Esophagus muscularis mucosa (tissue), 4 donors: Measurements from ENCODE around the gene LIM2. TPM values are rescaled to one million over a fixed set of nuclear protein-coding genes. Genes with fewer than 3 reads are reported as not detected.
A peak's percentile ranks its signal among the peaks of the same experiment; 100 is the strongest.

ENCODE experiments used
- DNase-seq: peaks from one replicate; pipeline ENCODE4 v3.0.0-alpha.2; 2017; ENCODE audit errors: extremely low spot score
- H3K27ac ChIP-seq, 4 donors: fragments of 200-600 bp; sonication (generic); replicated peaks in 1 of 4; 1 replicate in 3 of 4; 2 replicates in 1 of 4; pipeline ENCODE4 v1.5.1; 2016 to 2019; ENCODE audit warnings: mild to moderate bottlenecking in 1 of 4
- H3K27me3 ChIP-seq, 4 donors: fragments of 200-600 bp; sonication (generic); one replicate each; pipeline versions ENCODE4 v1.5.1 to v1.6.0; 2016 to 2019
- H3K36me3 ChIP-seq, 4 donors: fragments of 200-600 bp; sonication (generic); one replicate each; pipeline ENCODE4 v1.5.1; 2016 to 2019
- H3K4me1 ChIP-seq, 4 donors: fragments of 200-600 bp; sonication (generic); one replicate each; pipeline ENCODE4 v1.5.1; 2016 to 2019
- H3K4me3 ChIP-seq, 4 donors: fragments of 200-600 bp; sonication (generic); 1 replicate in 2 of 4; 2 replicates in 2 of 4; pipeline ENCODE4 v1.5.1; 2016 to 2019; ENCODE audit warnings: mild to moderate bottlenecking in 4 of 4, moderate library complexity in 1 of 4
- H3K9me3 ChIP-seq, 4 donors: fragments of 200-600 bp; sonication (generic); 1 replicate in 3 of 4; 2 replicates in 1 of 4; pipeline ENCODE4 v1.5.1; 2016 to 2019
- EP300 ChIP-seq: sonication (generic); formaldehyde crosslinking; IDR thresholded peaks from one replicate; pipeline ENCODE4 v1.6.1; 2017; ENCODE audit warnings: antibody characterized with exemption
- POLR2A ChIP-seq: fragments of 450-650 bp; IDR thresholded peaks from one replicate; pipeline ENCODE4 v1.6.1; 2017; ENCODE audit warnings: antibody characterized with exemption, moderate library complexity, mild to moderate bottlenecking, low read depth
- POLR2AphosphoS5 ChIP-seq, 2 donors: sonication (generic); formaldehyde crosslinking; IDR thresholded peaks; one replicate each; pipeline ENCODE4 v1.6.1; 2017; ENCODE audit warnings: antibody characterized with exemption in 2 of 2
- WGBS: methylation state at CpG from one replicate; pipeline ENCODE4 v1.1.5; 2018; 5-methylcytosine and 5-hydroxymethylcytosine counted together
- intact Hi-C: fragments of 100-400 bp; cut with DNase I; formaldehyde crosslinking; loops from one replicate; pipeline ENCODE4 v1.15.1; 2023
- total RNA-seq, 4 donors: library from RNA; depleted of rRNA; stranded (reverse); fragments of >200 nt; gene quantifications; one replicate each; pipeline versions ENCODE4 v1.1.0 to v1.2.1, GENCODE V29; 2016
- TF ChIP-seq, protein P1 (sequence below), 3 experiments: fragments of 200-600 bp in 2 of 3; fragments of 450-650 bp in 1 of 3; sonication (generic) in 2 of 3; IDR thresholded peaks; one replicate each; pipeline ENCODE4 v1.5.1; 2017 to 2019; ENCODE audit warnings: antibody characterized with exemption in 3 of 3, mild to moderate bottlenecking in 2 of 3, moderate library complexity in 1 of 3

Gene LIM2
- total RNA-seq, 4 donors from 2014 or later, result not detected

DNA sequence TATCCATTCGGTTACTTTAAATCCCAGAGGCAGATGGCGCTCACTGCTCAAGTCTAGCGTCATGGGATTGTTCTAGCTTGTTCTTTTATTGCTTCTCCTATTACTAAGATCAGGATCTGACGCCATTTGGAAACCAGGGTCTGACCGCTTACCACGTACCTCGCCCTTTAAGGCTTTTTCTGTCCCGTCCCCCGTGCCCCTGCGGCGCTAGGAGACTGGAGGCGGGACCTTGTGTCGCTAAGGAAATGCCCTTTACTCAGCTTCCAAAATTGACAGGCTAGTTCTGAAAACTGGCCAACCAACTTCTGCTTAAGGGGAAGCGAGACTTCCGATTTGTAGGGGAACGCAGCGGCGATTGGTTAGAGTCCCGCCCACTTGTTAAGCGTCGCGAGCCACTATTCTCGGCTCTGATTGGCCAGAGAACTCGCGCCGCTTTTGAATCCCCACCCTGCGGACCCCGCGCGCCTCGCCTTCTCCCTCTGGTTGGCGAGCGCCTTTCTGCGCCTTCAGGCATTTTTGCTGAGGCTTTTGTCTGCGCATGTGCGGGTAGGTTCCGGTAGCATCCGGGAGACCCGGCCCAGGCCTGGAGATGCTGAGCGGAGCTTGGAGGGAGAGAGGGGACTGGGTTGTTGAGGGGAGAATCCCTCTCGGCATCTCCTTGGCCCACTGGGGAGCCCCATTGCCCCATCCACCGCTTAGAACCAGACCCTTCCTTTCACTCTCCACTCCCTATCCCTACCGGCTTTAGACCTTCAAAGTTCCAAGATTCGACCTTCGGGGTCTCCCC is 6.5 kb upstream of the LIM2 start:
- DNase-seq, result peak; percentile 98
- Histone ChIP-seq H3K4me3 (peak overlapping the region; percentile 45 to 59 (median 48)), H3K9me3 (no peaks in the 10 kb centered on the region), H3K36me3 (no peaks in the 10 kb centered on the region), H3K4me1 (peaks cover 9 to 14% (median 13%) of the 10 kb centered on the region in 4 donors), H3K27ac (peak overlapping the region; percentile 69 to 81 (median 78)), H3K27me3 (no peaks in the 10 kb centered on the region)
- intact Hi-C loops, result loop anchor here (5.0 kb wide), 1 partner anchor 52 kb away; the partner anchor contains the start of gene VSIG10L
- peak; percentile 62 to 80 for TF ChIP-seq POLR2AphosphoS5 (IDR thresholded peaks at IDR 0.05)
- TF ChIP-seq POLR2A, result no peak
- TF ChIP-seq, protein P1, sequence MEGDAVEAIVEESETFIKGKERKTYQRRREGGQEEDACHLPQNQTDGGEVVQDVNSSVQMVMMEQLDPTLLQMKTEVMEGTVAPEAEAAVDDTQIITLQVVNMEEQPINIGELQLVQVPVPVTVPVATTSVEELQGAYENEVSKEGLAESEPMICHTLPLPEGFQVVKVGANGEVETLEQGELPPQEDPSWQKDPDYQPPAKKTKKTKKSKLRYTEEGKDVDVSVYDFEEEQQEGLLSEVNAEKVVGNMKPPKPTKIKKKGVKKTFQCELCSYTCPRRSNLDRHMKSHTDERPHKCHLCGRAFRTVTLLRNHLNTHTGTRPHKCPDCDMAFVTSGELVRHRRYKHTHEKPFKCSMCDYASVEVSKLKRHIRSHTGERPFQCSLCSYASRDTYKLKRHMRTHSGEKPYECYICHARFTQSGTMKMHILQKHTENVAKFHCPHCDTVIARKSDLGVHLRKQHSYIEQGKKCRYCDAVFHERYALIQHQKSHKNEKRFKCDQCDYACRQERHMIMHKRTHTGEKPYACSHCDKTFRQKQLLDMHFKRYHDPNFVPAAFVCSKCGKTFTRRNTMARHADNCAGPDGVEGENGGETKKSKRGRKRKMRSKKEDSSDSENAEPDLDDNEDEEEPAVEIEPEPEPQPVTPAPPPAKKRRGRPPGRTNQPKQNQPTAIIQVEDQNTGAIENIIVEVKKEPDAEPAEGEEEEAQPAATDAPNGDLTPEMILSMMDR (IDR thresholded peaks at IDR 0.05), result no peak
- under 1% methylated on average over 43 of the region's 45 CpGs for WGBS

- TF ChIP-seq, protein P1 (IDR thresholded peaks at IDR 0.05), result no peak
- TF ChIP-seq POLR2A, result no peak
- TF ChIP-seq POLR2AphosphoS5 (IDR thresholded peaks at IDR 0.05), result no peak
- TF ChIP-seq EP300, result no peak
- intact Hi-C loops, result loop anchor here (5.0 kb wide), 1 partner anchor 50 kb away; the partner anchor contains the start of gene VSIG10L
- Histone ChIP-seq H3K4me3 (no peak overlapping the region), H3K27me3 (no peaks in the 10 kb centered on the region), H3K4me1 (peaks cover 9 to 14% (median 13%) of the 10 kb centered on the region in 4 donors), H3K27ac (no peak overlapping the region), H3K9me3 (no peaks in the 10 kb centered on the region), H3K36me3 (no peaks in the 10 kb centered on the region)
- DNase-seq, result no peak
- WGBS, result 69% methylated on average over 1 of the region's 1 CpG
These were observed 4.9 kb upstream of the LIM2 start for GRCh38 chr19:51392701-51393100.

GRCh38 chr19:51391073-51391611 is 3.4 kb upstream of the LIM2 start:
- intact Hi-C loops, result loop anchor here (5.0 kb wide), 1 partner anchor 49 kb away; the partner anchor contains the start of gene VSIG10L
- Histone ChIP-seq H3K36me3 (no peaks in the 10 kb centered on the region), H3K27ac (no peak overlapping the region), H3K4me1 (peaks cover 9 to 14% (median 13%) of the 10 kb centered on the region in 4 donors), H3K4me3 (no peak overlapping the region), H3K27me3 (no peaks in the 10 kb centered on the region), H3K9me3 (no peaks in the 10 kb centered on the region)
- no peak for DNase-seq
- 63% methylated on average over 8 of the region's 8 CpGs for WGBS
- TF ChIP-seq, protein P1 (IDR thresholded peaks at IDR 0.05), result no peak
- TF ChIP-seq EP300 (no peak), POLR2A (no peak)

DNA sequence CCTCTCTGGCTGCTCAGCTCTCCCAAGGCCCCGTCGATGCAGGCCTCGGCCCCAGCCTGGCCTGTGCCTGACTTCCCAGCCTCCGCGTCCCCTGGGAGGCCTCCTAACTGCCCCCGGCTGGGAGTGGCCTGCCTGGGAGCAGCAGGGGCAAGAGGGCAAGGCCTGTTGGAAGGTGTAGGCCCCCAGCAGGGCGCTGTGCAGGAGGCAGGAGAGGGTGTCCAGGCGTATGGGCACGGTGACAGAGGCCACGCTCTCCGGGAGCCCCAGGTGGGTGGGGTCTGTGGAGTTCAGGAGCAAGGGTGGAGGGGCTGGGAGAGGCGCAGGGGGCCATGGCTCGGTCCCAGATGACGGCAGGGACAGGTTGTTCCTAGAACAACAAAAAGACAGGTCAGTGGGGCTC is 1.4 kb upstream of the LIM2 start:
- TF ChIP-seq, protein P1 (IDR thresholded peaks at IDR 0.05), result no peak
- TF ChIP-seq POLR2A (no peak), EP300 (no peak), POLR2AphosphoS5 (IDR thresholded peaks at IDR 0.05) (no peak)
- no peaks in the 10 kb centered on the region for H3K9me3 ChIP-seq
- H3K36me3 ChIP-seq, result no peaks in the 10 kb centered on the region
- peaks cover 3 to 7% (median 5%) of the 10 kb centered on the region in 4 donors for H3K4me1 ChIP-seq
- no peaks in the 10 kb centered on the region for H3K27me3 ChIP-seq
- WGBS, result 86% methylated on average over 14 of the region's 14 CpGs
- intact Hi-C loops, result no loop called here
- H3K27ac ChIP-seq, result no peak overlapping the region
- H3K4me3 ChIP-seq, result no peak overlapping the region
- no peak for DNase-seq
